HepG2 (cell line): ENCODE data around the gene TECTB. TPM values are rescaled to one million over a fixed set of nuclear protein-coding genes. Genes with fewer than 3 reads are reported as not detected.

ENCODE experiments used
- POLR2G ChIP-seq: fragments of 200-400 bp; formaldehyde crosslinking; IDR thresholded peaks from 2 replicates; pipeline ENCODE4 v1.6.1; 2018; ENCODE audit warnings: mild to moderate bottlenecking, low read depth, low read length, moderate library complexity
- SIX1 ChIP-seq: sonication (generic); formaldehyde crosslinking; IDR thresholded peaks from 2 replicates; pipeline ENCODE4 v1.4.0; 2020; ENCODE audit warnings: missing genetic modification reagents, borderline replicate concordance
- SPEN ChIP-seq: sonication (generic); formaldehyde crosslinking; IDR thresholded peaks from 2 replicates; pipeline ENCODE4 v1.5.1; 2020; ENCODE audit warnings: low read depth, mild to moderate bottlenecking, missing genetic modification reagents
- XRCC5 ChIP-seq: fragments of 200-400 bp; formaldehyde crosslinking; optimal IDR thresholded peaks from 2 replicates; pipeline ENCODE3; 2017; ENCODE audit warnings: mild to moderate bottlenecking, low read length
- ZBTB40 ChIP-seq, 2 experiments: fragments of 450-650 bp in 1 of 2; sonication (generic) in 1 of 2; formaldehyde crosslinking in 1 of 2; IDR thresholded peaks; 2 replicates each; pipeline versions ENCODE4 v1.6.1 to v1.8.0; 2016 to 2022; ENCODE audit warnings: antibody characterized with exemption in 1 of 2, mild to moderate bottlenecking in 1 of 2, missing genetic modification reagents in 1 of 2
- polyA plus RNA-seq, 8 experiments: library from polyadenylated mRNA; depleted of rRNA in 3 of 8; stranded (reverse) in 7 of 8; unstranded in 1 of 8; fragments of >200 nt; fragmentation: Illumina TruSeq in 4 of 8; extraction: Trizol in 4 of 8; gene quantifications; 2 replicates each; pipeline versions ENCODE4 v1.2.1 to v1.2.3, GENCODE V29; 2011 to 2016; ENCODE audit warnings: low read depth in 4 of 8, missing spikeins in 1 of 8, mixed read lengths in 1 of 8; ENCODE audit not compliant: insufficient read depth in 1 of 8
- total RNA-seq, 5 experiments: library from RNA; depleted of rRNA; stranded (reverse); fragments of >200 nt; fragmentation: Illumina TruSeq; extraction: Trizol; gene quantifications; 2 replicates each; pipeline ENCODE4 v1.2.3, GENCODE V29; 2016; ENCODE audit warnings: low read depth in 1 of 5
- TF ChIP-seq, protein P1 (sequence below): conservative IDR thresholded peaks from 2 replicates; pipeline ENCODE4 v1.6.1; 2018; ENCODE audit warnings: missing genetic modification reagents
- TF ChIP-seq, protein P2 (sequence below): sonication (generic); formaldehyde crosslinking; IDR thresholded peaks from 2 replicates; pipeline ENCODE4 v1.4.0; 2020; ENCODE audit warnings: missing genetic modification reagents, borderline replicate concordance
- TF ChIP-seq, protein P3 (sequence below): sonication (generic); formaldehyde crosslinking; IDR thresholded peaks from 2 replicates; pipeline ENCODE4 v1.4.0; 2020; ENCODE audit warnings: missing genetic modification reagents, borderline replicate concordance
- TF ChIP-seq, protein P4 (sequence below): sonication (generic); formaldehyde crosslinking; IDR thresholded peaks from 2 replicates; pipeline ENCODE4 v1.5.0; 2020; ENCODE audit warnings: missing genetic modification reagents

Gene TECTB
- total and polyA plus RNA-seq, 2 of the 13 experiments (the other 11 are each of a cell fraction or from before 2014, with no cell fraction given), result 0.78 to 1.8 TPM

GRCh38 chr10:112261281-112261822 is 21.8 kb upstream of the TECTB start (continued):
- TF ChIP-seq ZBTB40 (IDR thresholded peaks at IDR 0.05), result no peak
- peak; percentile 42; the same call in 1 of the 2 replicates for TF ChIP-seq ZBTB40 (CRISPR knock-in tag; IDR thresholded peaks at IDR 0.05)
- peak; percentile 71; the same call in 1 of the 2 replicates for TF ChIP-seq SPEN (CRISPR knock-in tag)
- TF ChIP-seq, protein P1, sequence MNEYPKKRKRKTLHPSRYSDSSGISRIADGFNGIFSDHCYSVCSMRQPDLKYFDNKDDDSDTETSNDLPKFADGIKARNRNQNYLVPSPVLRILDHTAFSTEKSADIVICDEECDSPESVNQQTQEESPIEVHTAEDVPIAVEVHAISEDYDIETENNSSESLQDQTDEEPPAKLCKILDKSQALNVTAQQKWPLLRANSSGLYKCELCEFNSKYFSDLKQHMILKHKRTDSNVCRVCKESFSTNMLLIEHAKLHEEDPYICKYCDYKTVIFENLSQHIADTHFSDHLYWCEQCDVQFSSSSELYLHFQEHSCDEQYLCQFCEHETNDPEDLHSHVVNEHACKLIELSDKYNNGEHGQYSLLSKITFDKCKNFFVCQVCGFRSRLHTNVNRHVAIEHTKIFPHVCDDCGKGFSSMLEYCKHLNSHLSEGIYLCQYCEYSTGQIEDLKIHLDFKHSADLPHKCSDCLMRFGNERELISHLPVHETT, result peak; percentile 87; the same call in 1 of the 2 replicates
- TF ChIP-seq, protein P2, sequence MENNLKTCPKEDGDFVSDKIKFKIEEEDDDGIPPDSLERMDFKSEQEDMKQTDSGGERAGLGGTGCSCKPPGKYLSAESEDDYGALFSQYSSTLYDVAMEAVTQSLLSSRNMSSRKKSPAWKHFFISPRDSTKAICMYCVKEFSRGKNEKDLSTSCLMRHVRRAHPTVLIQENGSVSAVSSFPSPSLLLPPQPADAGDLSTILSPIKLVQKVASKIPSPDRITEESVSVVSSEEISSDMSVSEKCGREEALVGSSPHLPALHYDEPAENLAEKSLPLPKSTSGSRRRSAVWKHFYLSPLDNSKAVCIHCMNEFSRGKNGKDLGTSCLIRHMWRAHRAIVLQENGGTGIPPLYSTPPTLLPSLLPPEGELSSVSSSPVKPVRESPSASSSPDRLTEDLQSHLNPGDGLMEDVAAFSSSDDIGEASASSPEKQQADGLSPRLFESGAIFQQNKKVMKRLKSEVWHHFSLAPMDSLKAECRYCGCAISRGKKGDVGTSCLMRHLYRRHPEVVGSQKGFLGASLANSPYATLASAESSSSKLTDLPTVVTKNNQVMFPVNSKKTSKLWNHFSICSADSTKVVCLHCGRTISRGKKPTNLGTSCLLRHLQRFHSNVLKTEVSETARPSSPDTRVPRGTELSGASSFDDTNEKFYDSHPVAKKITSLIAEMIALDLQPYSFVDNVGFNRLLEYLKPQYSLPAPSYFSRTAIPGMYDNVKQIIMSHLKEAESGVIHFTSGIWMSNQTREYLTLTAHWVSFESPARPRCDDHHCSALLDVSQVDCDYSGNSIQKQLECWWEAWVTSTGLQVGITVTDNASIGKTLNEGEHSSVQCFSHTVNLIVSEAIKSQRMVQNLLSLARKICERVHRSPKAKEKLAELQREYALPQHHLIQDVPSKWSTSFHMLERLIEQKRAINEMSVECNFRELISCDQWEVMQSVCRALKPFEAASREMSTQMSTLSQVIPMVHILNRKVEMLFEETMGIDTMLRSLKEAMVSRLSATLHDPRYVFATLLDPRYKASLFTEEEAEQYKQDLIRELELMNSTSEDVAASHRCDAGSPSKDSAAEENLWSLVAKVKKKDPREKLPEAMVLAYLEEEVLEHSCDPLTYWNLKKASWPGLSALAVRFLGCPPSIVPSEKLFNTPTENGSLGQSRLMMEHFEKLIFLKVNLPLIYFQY, result peak; percentile 93
- TF ChIP-seq, protein P3, sequence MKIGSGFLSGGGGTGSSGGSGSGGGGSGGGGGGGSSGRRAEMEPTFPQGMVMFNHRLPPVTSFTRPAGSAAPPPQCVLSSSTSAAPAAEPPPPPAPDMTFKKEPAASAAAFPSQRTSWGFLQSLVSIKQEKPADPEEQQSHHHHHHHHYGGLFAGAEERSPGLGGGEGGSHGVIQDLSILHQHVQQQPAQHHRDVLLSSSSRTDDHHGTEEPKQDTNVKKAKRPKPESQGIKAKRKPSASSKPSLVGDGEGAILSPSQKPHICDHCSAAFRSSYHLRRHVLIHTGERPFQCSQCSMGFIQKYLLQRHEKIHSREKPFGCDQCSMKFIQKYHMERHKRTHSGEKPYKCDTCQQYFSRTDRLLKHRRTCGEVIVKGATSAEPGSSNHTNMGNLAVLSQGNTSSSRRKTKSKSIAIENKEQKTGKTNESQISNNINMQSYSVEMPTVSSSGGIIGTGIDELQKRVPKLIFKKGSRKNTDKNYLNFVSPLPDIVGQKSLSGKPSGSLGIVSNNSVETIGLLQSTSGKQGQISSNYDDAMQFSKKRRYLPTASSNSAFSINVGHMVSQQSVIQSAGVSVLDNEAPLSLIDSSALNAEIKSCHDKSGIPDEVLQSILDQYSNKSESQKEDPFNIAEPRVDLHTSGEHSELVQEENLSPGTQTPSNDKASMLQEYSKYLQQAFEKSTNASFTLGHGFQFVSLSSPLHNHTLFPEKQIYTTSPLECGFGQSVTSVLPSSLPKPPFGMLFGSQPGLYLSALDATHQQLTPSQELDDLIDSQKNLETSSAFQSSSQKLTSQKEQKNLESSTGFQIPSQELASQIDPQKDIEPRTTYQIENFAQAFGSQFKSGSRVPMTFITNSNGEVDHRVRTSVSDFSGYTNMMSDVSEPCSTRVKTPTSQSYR (CRISPR knock-in tag), result peak; percentile 80; the same call in 1 of the 2 replicates
- TF ChIP-seq, protein P4, sequence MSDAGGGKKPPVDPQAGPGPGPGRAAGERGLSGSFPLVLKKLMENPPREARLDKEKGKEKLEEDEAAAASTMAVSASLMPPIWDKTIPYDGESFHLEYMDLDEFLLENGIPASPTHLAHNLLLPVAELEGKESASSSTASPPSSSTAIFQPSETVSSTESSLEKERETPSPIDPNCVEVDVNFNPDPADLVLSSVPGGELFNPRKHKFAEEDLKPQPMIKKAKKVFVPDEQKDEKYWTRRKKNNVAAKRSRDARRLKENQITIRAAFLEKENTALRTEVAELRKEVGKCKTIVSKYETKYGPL (CRISPR knock-in tag), result 0 out of 2 replicates have a peak, but pooled peaks have one; percentile 10
- TF ChIP-seq SIX1, result peak; percentile 94
- TF ChIP-seq XRCC5, result peak; percentile 17
- peak; percentile 58 for TF ChIP-seq POLR2G
